GM12872 (cell line): Measurements from ENCODE around the gene CYP51A1.

ENCODE experiments used
- TF ChIP-seq, protein P1 (sequence below): IDR thresholded peaks from 3 replicates; pipeline ENCODE4 v1.5.1; 2011; ENCODE audit warnings: low read depth, mild to moderate bottlenecking, low read length, moderate library complexity; ENCODE audit not compliant: insufficient read depth

Gene CYP51A1

DNA sequence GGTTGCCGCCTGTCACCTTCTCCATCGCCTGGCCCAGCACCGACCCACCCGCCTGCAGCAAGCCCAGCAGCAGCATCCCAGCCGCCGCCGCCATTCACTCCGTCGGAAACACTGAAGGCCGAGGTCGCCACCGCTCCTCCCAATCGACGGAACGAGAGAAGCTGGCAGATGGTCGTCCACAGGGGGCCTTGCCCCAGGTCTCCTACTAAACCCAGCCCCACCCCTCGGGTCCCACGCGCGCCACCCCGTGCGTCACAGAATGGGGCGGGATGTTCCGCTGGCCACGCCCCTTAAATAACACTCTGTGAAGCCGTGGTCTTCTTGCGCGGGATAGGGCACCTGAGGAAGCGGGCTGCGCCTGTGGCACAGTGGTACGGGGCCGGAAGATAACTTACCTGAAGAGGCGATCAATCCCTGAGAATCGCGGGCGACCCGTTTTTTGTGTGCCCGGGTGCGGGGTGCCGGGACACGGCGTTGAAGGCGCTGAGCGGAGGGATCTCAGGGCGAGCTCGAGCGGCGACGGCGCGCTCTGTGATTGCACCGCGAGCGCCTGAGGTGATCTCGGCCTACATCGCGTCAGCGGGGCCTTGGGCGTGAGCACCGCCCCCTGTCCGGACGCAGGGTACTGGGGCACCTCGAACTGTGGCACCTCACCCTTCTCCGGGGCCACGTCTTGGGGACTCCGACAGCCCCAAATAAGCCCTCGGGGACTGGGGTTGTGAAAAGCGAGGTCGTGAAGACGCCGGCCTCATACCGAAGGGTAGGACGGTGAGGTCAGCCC is at the start of gene CYP51A1:
Gene CYP51A1 (minus strand): TSS at position 207 of the 781 bp plus-strand sequence. CDS start 113 bp downstream, at position 94.
- TF ChIP-seq, protein P1, sequence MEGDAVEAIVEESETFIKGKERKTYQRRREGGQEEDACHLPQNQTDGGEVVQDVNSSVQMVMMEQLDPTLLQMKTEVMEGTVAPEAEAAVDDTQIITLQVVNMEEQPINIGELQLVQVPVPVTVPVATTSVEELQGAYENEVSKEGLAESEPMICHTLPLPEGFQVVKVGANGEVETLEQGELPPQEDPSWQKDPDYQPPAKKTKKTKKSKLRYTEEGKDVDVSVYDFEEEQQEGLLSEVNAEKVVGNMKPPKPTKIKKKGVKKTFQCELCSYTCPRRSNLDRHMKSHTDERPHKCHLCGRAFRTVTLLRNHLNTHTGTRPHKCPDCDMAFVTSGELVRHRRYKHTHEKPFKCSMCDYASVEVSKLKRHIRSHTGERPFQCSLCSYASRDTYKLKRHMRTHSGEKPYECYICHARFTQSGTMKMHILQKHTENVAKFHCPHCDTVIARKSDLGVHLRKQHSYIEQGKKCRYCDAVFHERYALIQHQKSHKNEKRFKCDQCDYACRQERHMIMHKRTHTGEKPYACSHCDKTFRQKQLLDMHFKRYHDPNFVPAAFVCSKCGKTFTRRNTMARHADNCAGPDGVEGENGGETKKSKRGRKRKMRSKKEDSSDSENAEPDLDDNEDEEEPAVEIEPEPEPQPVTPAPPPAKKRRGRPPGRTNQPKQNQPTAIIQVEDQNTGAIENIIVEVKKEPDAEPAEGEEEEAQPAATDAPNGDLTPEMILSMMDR, result no peak

DNA sequence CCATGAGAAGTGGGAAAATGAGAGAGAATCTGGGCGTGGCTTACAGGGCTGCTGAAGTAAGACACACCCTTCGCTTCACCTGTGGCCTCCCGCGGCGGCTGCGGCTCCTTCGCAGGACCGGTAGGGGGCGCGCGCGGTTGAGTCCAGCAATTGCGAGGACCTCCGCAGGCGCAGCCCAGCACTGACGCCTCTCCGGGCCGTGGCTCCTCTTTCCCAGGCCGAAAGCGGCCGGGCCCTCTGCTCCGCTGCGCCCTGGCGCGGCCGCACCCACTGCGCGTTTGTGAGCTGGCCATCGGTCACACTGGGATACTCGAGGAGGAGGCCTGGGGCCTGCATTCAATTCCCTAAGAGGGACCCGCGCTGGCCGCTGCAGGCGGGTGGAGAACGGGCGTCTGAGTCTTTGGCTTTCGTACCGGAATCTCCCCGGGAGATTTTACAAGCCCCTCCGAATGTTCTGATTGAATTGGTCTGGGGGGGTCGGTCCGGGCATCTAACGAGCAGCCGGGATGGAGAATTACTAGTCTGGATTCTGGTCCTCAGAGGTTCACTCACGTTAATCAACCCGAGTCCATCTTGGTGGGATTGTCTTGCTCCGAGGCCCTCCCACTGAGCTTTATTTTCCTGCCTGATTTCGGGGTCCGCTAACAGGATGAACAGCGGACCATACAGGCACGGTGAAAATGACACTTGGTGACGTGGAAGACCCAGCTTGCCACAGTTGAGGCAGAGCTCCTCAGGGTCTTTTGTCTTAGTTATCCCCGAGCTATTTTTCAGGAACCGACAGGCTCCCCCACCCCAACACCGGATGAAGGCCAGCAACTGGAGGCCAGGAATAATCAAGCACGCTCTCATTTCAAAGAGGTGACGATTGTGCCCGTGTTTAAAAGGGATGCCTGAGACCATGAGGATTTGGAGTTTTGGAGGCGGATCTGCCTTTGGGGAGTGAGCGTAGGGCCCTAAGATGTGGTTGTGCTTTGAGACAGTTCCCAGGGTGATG is 44.9 kb upstream of the CYP51A1 start, which contains the start of gene LRRD1:
Gene LRRD1 (minus strand): TSS at position 215 of the 997 bp plus-strand sequence. CDS start 13,940 bp downstream, outside the sequence.
- TF ChIP-seq, protein P1, result peak; percentile 95

DNA sequence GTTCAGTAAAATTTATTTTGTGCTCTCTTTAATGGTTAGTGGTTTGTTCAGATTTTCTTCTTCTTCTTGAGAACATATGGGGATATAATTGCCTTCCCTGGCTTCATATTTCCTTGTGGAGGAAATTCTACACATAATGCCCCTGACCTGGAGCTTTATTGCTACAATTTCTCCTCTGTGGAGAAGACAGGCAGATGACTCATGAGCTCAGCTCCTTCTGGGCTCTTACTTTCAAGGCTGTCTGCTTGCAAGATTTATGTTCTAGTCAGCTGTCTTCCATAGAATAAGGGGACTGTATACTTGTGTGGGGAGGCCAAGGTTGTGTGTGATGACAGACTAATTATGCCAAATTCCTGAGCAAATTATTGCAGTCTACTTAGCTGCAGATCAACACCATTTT is 43.1 kb upstream of the CYP51A1 start:
- TF ChIP-seq, protein P1, result no peak

DNA sequence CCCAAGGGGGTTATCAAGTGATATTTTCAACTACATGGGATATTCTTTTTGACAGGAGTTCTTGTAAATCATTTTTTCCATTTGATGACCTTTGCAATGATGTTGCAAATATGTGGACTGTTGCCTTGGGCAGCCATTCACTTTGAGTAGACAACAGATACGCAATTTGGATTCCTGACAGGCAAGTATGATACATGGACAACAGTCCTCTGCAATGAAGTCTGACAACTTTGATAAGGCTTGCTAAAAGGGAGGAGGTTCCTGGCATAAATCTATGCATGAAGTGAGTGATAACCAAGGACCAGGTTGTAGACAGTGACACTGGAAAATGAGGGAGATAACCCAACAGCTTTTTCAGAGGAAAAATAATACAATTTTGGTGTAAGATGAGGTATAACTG is 27.0 kb upstream of the CYP51A1 start:
- TF ChIP-seq, protein P1, result no peak

DNA sequence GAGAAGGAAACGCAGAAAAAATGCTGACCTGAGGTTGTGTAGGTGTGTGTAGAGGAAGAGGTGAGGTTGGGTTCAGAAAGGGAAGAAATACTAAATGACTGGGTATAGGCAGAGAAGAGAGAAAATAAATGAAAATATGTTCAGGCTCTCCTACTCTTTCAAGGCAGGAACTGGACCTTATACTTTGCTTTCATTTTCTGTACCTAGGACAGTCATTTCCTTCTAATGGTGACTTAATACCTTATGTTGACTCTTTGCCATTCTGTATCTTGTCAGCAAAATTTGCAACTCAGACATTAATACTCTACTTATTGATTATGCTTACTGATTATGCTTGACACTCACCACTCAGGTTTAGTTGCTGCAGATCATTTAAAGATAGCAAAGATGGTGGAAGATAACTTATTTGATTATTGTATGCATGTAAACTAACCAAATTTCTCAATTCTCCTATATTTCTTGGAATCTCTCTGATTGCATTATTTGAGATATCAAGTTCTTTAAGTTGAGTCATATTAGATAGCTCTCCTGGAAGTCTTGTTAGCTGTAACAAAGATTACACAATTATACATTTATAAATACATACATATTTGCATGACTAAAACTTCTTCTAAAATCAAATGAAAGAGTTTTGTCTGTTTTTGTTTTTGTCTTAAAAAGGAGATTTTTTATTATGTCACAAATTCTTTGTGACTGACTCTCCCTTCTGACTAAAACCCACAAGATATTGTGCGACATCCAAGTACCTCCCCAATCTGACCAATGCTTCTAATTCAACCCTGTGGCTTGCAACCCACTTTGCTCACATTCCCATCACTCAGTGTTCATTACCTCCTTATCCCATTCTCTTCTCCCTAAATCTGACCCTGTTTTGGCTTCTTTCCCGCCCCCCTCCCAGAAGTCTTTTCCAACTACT is 24.6 kb upstream of the CYP51A1 start:
- TF ChIP-seq, protein P1, result no peak

DNA sequence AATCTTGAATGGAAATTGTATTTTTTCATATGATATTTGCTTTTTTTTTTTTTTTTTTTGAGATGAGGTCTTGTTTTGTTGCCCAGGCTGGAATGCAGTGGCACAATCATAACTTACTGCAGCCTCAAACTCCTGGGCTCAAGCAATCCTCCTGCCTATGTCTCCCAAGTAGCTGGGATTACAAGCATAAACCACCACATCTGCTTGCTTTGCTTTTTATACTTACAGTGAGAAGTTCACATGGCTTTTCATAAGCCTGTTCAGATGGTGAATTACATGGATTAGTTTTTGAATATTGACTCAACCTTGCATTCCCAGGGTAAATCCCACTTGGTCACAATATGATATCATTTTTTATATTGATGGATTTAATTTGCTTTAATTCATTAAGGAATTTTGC is 22.7 kb upstream of the CYP51A1 start:
- TF ChIP-seq, protein P1, result no peak
